Pancreas (tissue), 8 donors: Measurements from ENCODE around the gene MAS1L. TPM values are rescaled to one million over a fixed set of nuclear protein-coding genes. Genes with fewer than 3 reads are reported as not detected.

Source experiments
- polyA plus RNA-seq, 2 donors: library from polyadenylated mRNA; stranded (reverse); fragments of 200-250 nt; gene quantifications; one replicate each; pipeline ENCODE4 v1.2.3, GENCODE V29; 2013
- total RNA-seq, 6 donors: library from RNA; stranded (reverse); fragmentation: NEBNext Ultra II Directional in 4 of 6; extraction: Animal tissue kit (Norgen Biotek cat#: 25700) in 4 of 6; gene quantifications; one replicate each; pipeline versions ENCODE4 v1.2.1 to v1.2.4, GENCODE V29; 2021 to 2023
- donor health status: healthy with polysubstance abuse.
- donor health status: DM: no; HTN: no; CAD: no; lungs with moderate emphysema.
- donor health status: DM: no; HTN: no; CAD: no.
- donor health status: Bipolar disorder and iron deficiency.
- donor health status: DM: yes; HTN: yes; CAD: no.
- donor health status: DM: no; HTN: no; CAD: no.
- donor health status: DM: no; HTN: no; CAD: no.
- donor health status: DM: yes; HTN: yes; CAD: no.

MAS1L gene
- total and polyA plus RNA-seq, 8 donors, result not detected

Other genes starting within 250 kb of the MAS1L start
- gene OR14J1, start 186.3 kb downstream of the MAS1L start, total RNA-seq, result not detected
- not detected for gene OR14J1, start 186.3 kb downstream of the MAS1L start, polyA plus RNA-seq
- gene OR5V1, start 119.1 kb downstream of the MAS1L start, total RNA-seq, result not detected
- not detected for gene OR5V1, start 119.1 kb downstream of the MAS1L start, polyA plus RNA-seq
- not detected for gene OR12D3, start 112.7 kb downstream of the MAS1L start, total RNA-seq
- not detected for gene OR12D3, start 112.7 kb downstream of the MAS1L start, polyA plus RNA-seq
- not detected for gene OR12D2, start 92.3 kb downstream of the MAS1L start, total RNA-seq
- gene OR12D2, start 92.3 kb downstream of the MAS1L start, polyA plus RNA-seq, result not detected
- not detected for gene OR12D1, start 73.0 kb downstream of the MAS1L start, total RNA-seq
- not detected for gene OR12D1, start 73.0 kb downstream of the MAS1L start, polyA plus RNA-seq
- not detected for gene OR10C1, start 48.6 kb downstream of the MAS1L start, total RNA-seq
- gene OR10C1, start 48.6 kb downstream of the MAS1L start, polyA plus RNA-seq, result not detected
- gene OR11A1, start 30.9 kb downstream of the MAS1L start, total RNA-seq, result not detected
- not detected for gene OR11A1, start 30.9 kb downstream of the MAS1L start, polyA plus RNA-seq
- not detected for gene OR2H1, start 30.8 kb downstream of the MAS1L start, total RNA-seq
- gene OR2H1, start 30.8 kb downstream of the MAS1L start, polyA plus RNA-seq, result not detected
- 100 to 1,000 TPM in 2 of 6 donors, 1 to 10 TPM in 3, under 1 TPM in 1; 0.66 to 331 (median 6.3) TPM for gene UBD, start 71.8 kb upstream of the MAS1L start, total RNA-seq
- gene UBD, start 71.8 kb upstream of the MAS1L start, polyA plus RNA-seq, result 10 to 100 TPM in 1 of 2 donors, 1 to 10 TPM in 1; 4.4 to 32.2 TPM
- gene OR2H2, start 97.2 kb upstream of the MAS1L start, total RNA-seq, result not detected
- gene OR2H2, start 97.2 kb upstream of the MAS1L start, polyA plus RNA-seq, result not detected
- gene GABBR1, start 145.2 kb upstream of the MAS1L start, total RNA-seq, result 10 to 100 TPM in 1 of 6 donors, 1 to 10 TPM in 5; 5.2 to 21.1 (median 7.5) TPM
- 10 to 100 TPM; 24.1 to 26.7 TPM for gene GABBR1, start 145.2 kb upstream of the MAS1L start, polyA plus RNA-seq
- not detected for gene MOG, start 169.1 kb upstream of the MAS1L start, total RNA-seq
- gene MOG, start 169.1 kb upstream of the MAS1L start, polyA plus RNA-seq, result not detected
- gene ZFP57, start 193.2 kb upstream of the MAS1L start, total RNA-seq, result under 1 TPM in 2 of 6 donors, not detected in 4; 0.09 to 0.12 TPM
- gene ZFP57, start 193.2 kb upstream of the MAS1L start, polyA plus RNA-seq, result 1 to 10 TPM in 1 of 2 donors, not detected in 1; 1.1 TPM
- 10 to 100 TPM in 4 of 6 donors, 1 to 10 TPM in 2; 6.1 to 33.8 (median 12.7) TPM for gene HLA-F, start 235.5 kb upstream of the MAS1L start, total RNA-seq
- 10 to 100 TPM; 30.1 to 72.6 TPM for gene HLA-F, start 235.5 kb upstream of the MAS1L start, polyA plus RNA-seq